H9 (cell line): Measurements from ENCODE around the gene KRTAP5-1. TPM values are rescaled to one million over a fixed set of nuclear protein-coding genes. Genes with fewer than 3 reads are reported as not detected.

Source experiments
- DNase-seq: peaks from one replicate; pipeline ENCODE4 v3.0.0-alpha.2; 2017
- H2AFZ ChIP-seq: one replicate; pipeline ENCODE4 v1.6.1; 2013; ENCODE audit warnings: mild to moderate bottlenecking, low read length, control low read depth, moderate library complexity
- H2AK5ac ChIP-seq: 2 replicates; pipeline ENCODE4 v1.6.1; 2013; ENCODE audit warnings: low read length, control low read depth, mixed read lengths; ENCODE audit not compliant: insufficient read length
- H2BK120ac ChIP-seq: one replicate; pipeline ENCODE4 v1.6.1; 2013; ENCODE audit warnings: low read depth, mild to moderate bottlenecking, low read length, control low read depth, inconsistent platforms; ENCODE audit not compliant: poor library complexity, severe bottlenecking
- H2BK12ac ChIP-seq: 2 replicates; pipeline ENCODE4 v1.6.1; 2013; ENCODE audit warnings: low read length, control low read depth, mixed read lengths, low read depth; ENCODE audit not compliant: insufficient read length
- H2BK15ac ChIP-seq: 2 replicates; pipeline ENCODE4 v1.6.1; 2013; ENCODE audit warnings: low read depth, low read length, control low read depth
- H2BK20ac ChIP-seq: one replicate; pipeline ENCODE4 v1.6.1; 2013; ENCODE audit warnings: low read depth, mild to moderate bottlenecking, low read length, control low read depth, inconsistent platforms; ENCODE audit not compliant: poor library complexity, severe bottlenecking
- H2BK5ac ChIP-seq: 2 replicates; pipeline ENCODE4 v1.6.1; 2013; ENCODE audit warnings: low read length, control low read depth, mixed read lengths; ENCODE audit not compliant: insufficient read length
- H3K14ac ChIP-seq: 2 replicates; pipeline ENCODE4 v1.6.1; 2013; ENCODE audit warnings: low read length, control low read depth; ENCODE audit not compliant: insufficient read depth
- H3K18ac ChIP-seq: 2 replicates; pipeline ENCODE4 v1.6.1; 2013; ENCODE audit warnings: low read depth, mild to moderate bottlenecking, mixed read lengths, low read length, control low read depth; ENCODE audit not compliant: insufficient read length
- H3K23ac ChIP-seq: 2 replicates; pipeline ENCODE4 v1.6.1; 2013; ENCODE audit warnings: low read length, control low read depth, mixed read lengths, low read depth; ENCODE audit not compliant: insufficient read length
- H3K23me2 ChIP-seq: 2 replicates; pipeline ENCODE4 v1.6.1; 2013; ENCODE audit warnings: low read depth, mild to moderate bottlenecking, mixed read lengths, low read length, control low read depth; ENCODE audit not compliant: insufficient read length, poor library complexity, severe bottlenecking
- H3K27ac ChIP-seq: 2 replicates; pipeline ENCODE4 v1.5.1; 2013; ENCODE audit warnings: low read length, control low read depth, mixed read lengths, low read depth; ENCODE audit not compliant: insufficient read length
- H3K27me3 ChIP-seq: 2 replicates; pipeline ENCODE4 v1.6.1; 2013; ENCODE audit warnings: low read length, control low read depth, inconsistent platforms; ENCODE audit not compliant: insufficient read depth
- H3K4ac ChIP-seq: 2 replicates; pipeline ENCODE4 v1.6.1; 2013; ENCODE audit warnings: low read depth, mild to moderate bottlenecking, control low read depth, inconsistent platforms, low read length, moderate library complexity
- H3K4me1 ChIP-seq: 2 replicates; pipeline ENCODE4 v1.6.1; 2013; ENCODE audit warnings: low read length, control low read depth, inconsistent platforms; ENCODE audit not compliant: insufficient read depth
- H3K4me2 ChIP-seq: 2 replicates; pipeline ENCODE4 v1.6.1; 2013; ENCODE audit warnings: low read length, control low read depth, mixed read lengths; ENCODE audit not compliant: insufficient read length, insufficient read depth
- H3K56ac ChIP-seq: 2 replicates; pipeline ENCODE4 v1.6.1; 2013; ENCODE audit warnings: low read depth, mild to moderate bottlenecking, mixed read lengths, low read length, control low read depth; ENCODE audit not compliant: insufficient read length
- H3K79me1 ChIP-seq: 2 replicates; pipeline ENCODE4 v1.6.1; 2013; ENCODE audit warnings: low read depth, mild to moderate bottlenecking, moderate library complexity, low read length, control low read depth, inconsistent platforms; ENCODE audit not compliant: insufficient read depth, poor library complexity, severe bottlenecking
- H3K79me2 ChIP-seq: 2 replicates; pipeline ENCODE4 v1.6.1; 2013; ENCODE audit warnings: low read length, control low read depth, inconsistent platforms; ENCODE audit not compliant: insufficient read depth
- H3K9ac ChIP-seq: 2 replicates; pipeline ENCODE4 v1.6.1; 2013; ENCODE audit warnings: low read length, control low read depth, mixed read lengths; ENCODE audit not compliant: insufficient read length; ENCODE audit errors: extremely low read depth
- H3K9me3 ChIP-seq: one replicate; pipeline ENCODE4 v1.6.1; 2013; ENCODE audit warnings: low read depth, low read length, inconsistent platforms; ENCODE audit not compliant: control insufficient read depth
- H3T11ph ChIP-seq: one replicate; pipeline ENCODE4 v1.6.1; 2013; ENCODE audit warnings: mild to moderate bottlenecking, low read length, control low read depth, inconsistent platforms
- H4K20me1 ChIP-seq: one replicate; pipeline ENCODE4 v1.6.1; 2013; ENCODE audit not compliant: control insufficient read depth, insufficient read length, insufficient read depth
- H4K5ac ChIP-seq: 2 replicates; pipeline ENCODE4 v1.6.1; 2013; ENCODE audit warnings: low read depth, mild to moderate bottlenecking, mixed read lengths, low read length, control low read depth; ENCODE audit not compliant: insufficient read length
- H4K8ac ChIP-seq: replicated peaks from 2 replicates; pipeline ENCODE4 v1.6.1; 2013; ENCODE audit warnings: low read length, control low read depth, mixed read lengths, low read depth; ENCODE audit not compliant: insufficient read length
- H4K91ac ChIP-seq: 2 replicates; pipeline ENCODE4 v1.6.1; 2013; ENCODE audit warnings: low read depth, mild to moderate bottlenecking, moderate library complexity, mixed read lengths, low read length, control low read depth; ENCODE audit not compliant: insufficient read length
- H3K27ac Mint-ChIP-seq, 3 experiments: 2 replicates in 2 of 3; 3 replicates in 1 of 3; pipeline ENCODE4 v1.8.0; 2020 to 2021; ENCODE audit warnings: mixed read lengths in 3 of 3, mild to moderate bottlenecking in 1 of 3, moderate library complexity in 1 of 3
- H3K27me3 Mint-ChIP-seq: 2 replicates; pipeline ENCODE4 v1.8.0; 2021; ENCODE audit warnings: low read depth, mild to moderate bottlenecking, moderate library complexity, mixed read lengths
- H3K36me3 Mint-ChIP-seq, 3 experiments: 2 replicates in 2 of 3; 3 replicates in 1 of 3; pipeline ENCODE4 v1.8.0; 2020 to 2021; ENCODE audit warnings: low read depth in 3 of 3, mixed read lengths in 3 of 3; ENCODE audit not compliant: insufficient read depth in 1 of 3
- H3K4me1 Mint-ChIP-seq, 2 experiments: 2 replicates each; pipeline ENCODE4 v1.8.0; 2020; ENCODE audit warnings: mixed read lengths in 2 of 2
- H3K4me3 Mint-ChIP-seq, 2 experiments: 2 replicates in 1 of 2; 3 replicates in 1 of 2; pipeline ENCODE4 v1.8.0; 2020 to 2021; ENCODE audit warnings: mild to moderate bottlenecking in 2 of 2, mixed read lengths in 2 of 2, moderate library complexity in 1 of 2
- H3K9me3 Mint-ChIP-seq, 2 experiments: 2 replicates in 1 of 2; 3 replicates in 1 of 2; pipeline ENCODE4 v1.8.0; 2020; ENCODE audit warnings: mild to moderate bottlenecking in 2 of 2, mixed read lengths in 2 of 2, moderate library complexity in 1 of 2
- WGBS: extraction: QIAGEN DNeasy Blood & Tissue Kit; methylation state at CpG from one replicate; pipeline ENCODE4 v1.1.7; 2013; ENCODE audit warnings: missing lambda C conversion rate, low lambda C conversion rate, mixed read lengths; ENCODE audit not compliant: insufficient read length; ENCODE audit errors: extremely low coverage; 5-methylcytosine and 5-hydroxymethylcytosine counted together
- total RNA-seq: library from RNA; stranded (reverse); gene quantifications from 2 replicates; pipeline ENCODE4 v1.2.1, GENCODE V29; 2021
- TF ChIP-seq, protein P1 (sequence below): fragments of 200-600 bp; sonication (generic); conservative IDR thresholded peaks from 3 replicates; pipeline ENCODE4 v1.8.0; 2021; ENCODE audit warnings: antibody characterized with exemption, mild to moderate bottlenecking

The KRTAP5-1 gene
- total RNA-seq, 1 experiment from 2014 or later, result not detected

DNA sequence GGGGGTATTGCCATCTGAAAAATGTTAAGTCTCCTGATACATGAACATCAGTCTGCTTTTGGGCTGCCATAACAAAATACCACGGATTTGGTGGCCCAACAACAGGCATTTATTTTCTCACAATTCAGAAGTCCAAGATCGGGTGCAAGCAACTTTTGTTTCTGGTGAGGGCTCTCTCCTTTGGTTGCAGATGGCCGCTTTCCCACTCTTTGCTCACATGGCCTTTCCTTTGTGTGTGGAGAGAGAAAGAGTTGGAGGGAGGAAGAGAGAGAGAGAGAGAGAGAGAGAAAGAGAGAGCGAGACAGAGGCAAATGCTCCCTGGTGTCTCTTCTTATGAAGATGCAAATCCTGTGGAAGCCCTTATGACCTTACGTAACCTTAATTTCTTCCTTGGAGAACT lies 15.5 kb upstream of the KRTAP5-1 start:
- no peak overlapping the region for H3K9ac ChIP-seq
- peaks cover 44% of the 10 kb centered on the region for H3K27me3 Mint-ChIP-seq

More for the DNA sequence above, 15.5 kb upstream of the KRTAP5-1 start:
- no peak overlapping the region for H2BK15ac ChIP-seq
- Mint-ChIP-seq H3K27ac (no peak overlapping the region), H3K4me1 (peaks cover 28 to 30% of the 10 kb centered on the region in 2 experiments), H3K36me3 (peaks cover 4 to 8% (median 4%) of the 10 kb centered on the region in 3 experiments; a peak in 6 of 7 replicates), H3K4me3 (no peak overlapping the region), H3K9me3 (peaks cover 13 to 19% of the 10 kb centered on the region in 2 experiments)
- no peak overlapping the region for H3K23ac ChIP-seq
- H3K56ac ChIP-seq, result no peak overlapping the region
- H2AFZ ChIP-seq, result no peak overlapping the region
- H2BK5ac ChIP-seq, result no peak overlapping the region
- TF ChIP-seq, protein P1, sequence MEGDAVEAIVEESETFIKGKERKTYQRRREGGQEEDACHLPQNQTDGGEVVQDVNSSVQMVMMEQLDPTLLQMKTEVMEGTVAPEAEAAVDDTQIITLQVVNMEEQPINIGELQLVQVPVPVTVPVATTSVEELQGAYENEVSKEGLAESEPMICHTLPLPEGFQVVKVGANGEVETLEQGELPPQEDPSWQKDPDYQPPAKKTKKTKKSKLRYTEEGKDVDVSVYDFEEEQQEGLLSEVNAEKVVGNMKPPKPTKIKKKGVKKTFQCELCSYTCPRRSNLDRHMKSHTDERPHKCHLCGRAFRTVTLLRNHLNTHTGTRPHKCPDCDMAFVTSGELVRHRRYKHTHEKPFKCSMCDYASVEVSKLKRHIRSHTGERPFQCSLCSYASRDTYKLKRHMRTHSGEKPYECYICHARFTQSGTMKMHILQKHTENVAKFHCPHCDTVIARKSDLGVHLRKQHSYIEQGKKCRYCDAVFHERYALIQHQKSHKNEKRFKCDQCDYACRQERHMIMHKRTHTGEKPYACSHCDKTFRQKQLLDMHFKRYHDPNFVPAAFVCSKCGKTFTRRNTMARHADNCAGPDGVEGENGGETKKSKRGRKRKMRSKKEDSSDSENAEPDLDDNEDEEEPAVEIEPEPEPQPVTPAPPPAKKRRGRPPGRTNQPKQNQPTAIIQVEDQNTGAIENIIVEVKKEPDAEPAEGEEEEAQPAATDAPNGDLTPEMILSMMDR, result no peak
- no peak overlapping the region for H3K4me2 ChIP-seq
- peaks cover 3% of the 10 kb centered on the region; the same call in 1 of the 2 replicates for H3K4me1 ChIP-seq
- H3T11ph ChIP-seq, result no peak overlapping the region
- H2AK5ac ChIP-seq, result no peak overlapping the region
- no peaks in the 10 kb centered on the region for H3K9me3 ChIP-seq
- H4K8ac ChIP-seq, result no peak overlapping the region
- no CpG with 5 or more reads among the region's 5 CpGs for WGBS
- no peaks in the 10 kb centered on the region for H4K20me1 ChIP-seq
- H4K91ac ChIP-seq, result no peak overlapping the region
- no peaks in the 10 kb centered on the region for H3K79me1 ChIP-seq
- H3K79me2 ChIP-seq, result no peaks in the 10 kb centered on the region
- H3K23me2 ChIP-seq, result no peaks in the 10 kb centered on the region
- H3K27me3 ChIP-seq, result no peaks in the 10 kb centered on the region
- no peak overlapping the region for H2BK20ac ChIP-seq
- no peak overlapping the region for H2BK120ac ChIP-seq
- H3K27ac ChIP-seq, result no peak overlapping the region
- H3K18ac ChIP-seq, result no peak overlapping the region
- H3K14ac ChIP-seq, result no peak overlapping the region
- no peak overlapping the region for H2BK12ac ChIP-seq
- no peak overlapping the region for H3K4ac ChIP-seq
- H4K5ac ChIP-seq, result no peak overlapping the region
- DNase-seq, result no peak
